ENCODE measurements around the gene BANF1.

Gene BANF1

GRCh38 chr11:66001942-66002647 is at the start of gene BANF1, which contains the start of gene EIF1AD (continued):
- TF ChIP-seq ZNF280D (tag by site-specific recombination; IDR thresholded peaks at IDR 0.05) = peak; percentile 47; the same call in 1 of the 2 replicates
- TF ChIP-seq EGR2 (tag by site-specific recombination; IDR thresholded peaks at IDR 0.05; ENCODE audit: low read depth) = 0 out of 2 replicates have a peak, but pooled peaks have one; percentile 36
- peak; percentile 67; the same call in 1 of the 2 replicates for TF ChIP-seq ZBTB7A (tag by site-specific recombination; IDR thresholded peaks at IDR 0.05; ENCODE audit: low read depth)
- peak; percentile 99 for TF ChIP-seq ZNF518A (tag by site-specific recombination; conservative IDR thresholded peaks at IDR 0.05; ENCODE audit: low read depth)
- no peak for TF ChIP-seq ZNF311 (tag by site-specific recombination; IDR thresholded peaks at IDR 0.05; ENCODE audit: borderline replicate concordance)
- TF ChIP-seq ZBTB11 (tag by site-specific recombination; conservative IDR thresholded peaks at IDR 0.05; ENCODE audit: low read depth) = peak; percentile 99
- TF ChIP-seq ZNF514 (tag by site-specific recombination; IDR thresholded peaks at IDR 0.05) = no peak
- no peak for TF ChIP-seq ZNF248 (tag by site-specific recombination; IDR thresholded peaks at IDR 0.05)
- peak; percentile 99 for TF ChIP-seq ZNF18 (tag by site-specific recombination; IDR thresholded peaks at IDR 0.05)
- TF ChIP-seq ZIC2 (tag by site-specific recombination; IDR thresholded peaks at IDR 0.05) = peak; percentile 43; the same call in 1 of the 2 replicates
- TF ChIP-seq ZNF350 (tag by site-specific recombination; IDR thresholded peaks at IDR 0.05) = no peak; the same call in 1 of the 2 replicates
- peak; percentile 68; the same call in 1 of the 2 replicates for TF ChIP-seq MYNN (tag by site-specific recombination; IDR thresholded peaks at IDR 0.05; ENCODE audit: borderline replicate concordance)
- no peak for TF ChIP-seq ZNF473 (tag by site-specific recombination; IDR thresholded peaks at IDR 0.05)
- TF ChIP-seq TRIM28 (IDR thresholded peaks at IDR 0.05; ENCODE audit: borderline replicate concordance, low read length) = peak; percentile 83
- peak; percentile 100 for TF ChIP-seq ZNF639 (tag by site-specific recombination; IDR thresholded peaks at IDR 0.05)
- peak; percentile 67 for TF ChIP-seq ZNF146 (tag by site-specific recombination; IDR thresholded peaks at IDR 0.05)
- TF ChIP-seq HOXA7 (CRISPR knock-in tag; IDR thresholded peaks at IDR 0.05; ENCODE audit: borderline replicate concordance) = no peak
- TF ChIP-seq ZNF777 (tag by site-specific recombination; IDR thresholded peaks at IDR 0.05; ENCODE audit: borderline replicate concordance) = peak; percentile 93
- peak; percentile 97 for TF ChIP-seq ZNF2 (tag by site-specific recombination; IDR thresholded peaks at IDR 0.05)
- peak; percentile 38; the same call in 1 of the 2 replicates for TF ChIP-seq ZNF366 (tag by site-specific recombination; conservative IDR thresholded peaks at IDR 0.05)
- no peak for TF ChIP-seq ZNF791 (tag by site-specific recombination; IDR thresholded peaks at IDR 0.05)
- TF ChIP-seq YY2 (tag by site-specific recombination; IDR thresholded peaks at IDR 0.05) = peak; percentile 89

All from HEK293 (cell line).